WTC11 (cell line): Measurements from ENCODE around the gene EFCAB14. TPM values are rescaled to one million over a fixed set of nuclear protein-coding genes. Genes with fewer than 3 reads are reported as not detected.
A peak's percentile ranks its signal among the peaks of the same experiment; 100 is the strongest.

ENCODE experiments used
- ATAC-seq: fragments of 200-7000 bp; cut with Tn5 transposase; 2 replicates; pipeline ENCODE4 v1.10.0; 2021; ENCODE audit warnings: mild to moderate bottlenecking, moderate library complexity
- CTCF ChIA-PET: fragments of 300-600 bp; sonication (Branson Sonifier 250); formaldehyde crosslinking; loops from one replicate; lab custom pipeline; 2021; ENCODE audit warnings: antibody characterized with exemption; lab: Charles Lee
- POLR2A ChIA-PET: fragments of 350-600 bp; sonication (Branson Sonifier 250); formaldehyde crosslinking; loops from one replicate; lab custom pipeline; 2021; ENCODE audit warnings: antibody characterized with exemption; lab: Charles Lee
- DNase-seq: peaks from one replicate; pipeline ENCODE4 v3.0.0; 2021; ENCODE audit warnings: low spot score
- H3K27ac Mint-ChIP-seq: 2 replicates; pipeline ENCODE4 v1.8.0; 2021; ENCODE audit warnings: mixed read lengths
- H3K27me3 Mint-ChIP-seq: 2 replicates; pipeline ENCODE4 v1.8.0; 2021; ENCODE audit warnings: low read depth, mild to moderate bottlenecking, moderate library complexity, mixed read lengths
- H3K36me3 Mint-ChIP-seq: 2 replicates; pipeline ENCODE4 v1.8.0; 2021; ENCODE audit warnings: mixed read lengths
- H3K4me1 Mint-ChIP-seq: 2 replicates; pipeline ENCODE4 v1.8.0; 2022; ENCODE audit warnings: mixed read lengths
- H3K4me3 Mint-ChIP-seq: 2 replicates; pipeline ENCODE4 v1.8.0; 2021; ENCODE audit warnings: mild to moderate bottlenecking, moderate library complexity, mixed read lengths
- H3K9me3 Mint-ChIP-seq: 2 replicates; pipeline ENCODE4 v1.8.0; 2021; ENCODE audit warnings: mixed read lengths
- AR ChIP-seq: fragments of 250-450 bp; sonication (Bioruptor Pico); IDR thresholded peaks from 2 replicates; pipeline ENCODE4 v1.9.0; 2021; ENCODE audit warnings: mild to moderate bottlenecking
- CBFB ChIP-seq: sonication (generic); formaldehyde crosslinking; IDR thresholded peaks from 2 replicates; pipeline ENCODE4 v1.8.1; 2022; ENCODE audit warnings: mild to moderate bottlenecking, low read depth, missing genetic modification reagents
- CREB1 ChIP-seq: sonication (generic); formaldehyde crosslinking; IDR thresholded peaks from 2 replicates; pipeline ENCODE4 v1.8.0; 2023; ENCODE audit warnings: mild to moderate bottlenecking, missing genetic modification reagents
- FOXK1 ChIP-seq: sonication (generic); formaldehyde crosslinking; IDR thresholded peaks from 2 replicates; pipeline ENCODE4 v1.8.0; 2022; ENCODE audit warnings: mild to moderate bottlenecking, moderate library complexity, missing genetic modification reagents
- GABPB1 ChIP-seq: sonication (generic); formaldehyde crosslinking; IDR thresholded peaks from 2 replicates; pipeline ENCODE4 v1.8.1; 2023; ENCODE audit warnings: mild to moderate bottlenecking, missing genetic modification reagents
- NR2C2 ChIP-seq: sonication (generic); formaldehyde crosslinking; IDR thresholded peaks from 2 replicates; pipeline ENCODE4 v1.8.0; 2022; ENCODE audit warnings: mild to moderate bottlenecking, missing genetic modification reagents
- ZNF317 ChIP-seq: sonication (generic); formaldehyde crosslinking; IDR thresholded peaks from 2 replicates; pipeline ENCODE4 v1.8.1; 2023; ENCODE audit warnings: low read depth, mild to moderate bottlenecking, moderate library complexity, missing genetic modification reagents, borderline replicate concordance
- ZNF425 ChIP-seq: fragments of 250-450 bp; sonication (Bioruptor Pico); conservative IDR thresholded peaks from 2 replicates; pipeline ENCODE4 v1.9.0; 2021; ENCODE audit warnings: mild to moderate bottlenecking
- total RNA-seq: library from RNA; stranded (reverse); gene quantifications from 3 replicates; pipeline ENCODE4 v1.2.3, GENCODE V29; 2021
- TF ChIP-seq, protein P1 (sequence below): sonication (generic); formaldehyde crosslinking; IDR thresholded peaks from 2 replicates; pipeline ENCODE4 v1.8.0; 2023; ENCODE audit warnings: missing genetic modification reagents, mild to moderate bottlenecking, borderline replicate concordance
- TF ChIP-seq, protein P2 (sequence below): sonication (generic); formaldehyde crosslinking; IDR thresholded peaks from 2 replicates; pipeline ENCODE4 v1.8.1; 2023; ENCODE audit warnings: mild to moderate bottlenecking, missing genetic modification reagents, moderate library complexity
- TF ChIP-seq, protein P3 (sequence below): sonication (generic); formaldehyde crosslinking; IDR thresholded peaks from 2 replicates; pipeline ENCODE4 v1.8.1; 2022; ENCODE audit warnings: low read depth, mild to moderate bottlenecking, moderate library complexity, missing genetic modification reagents, borderline replicate concordance
- TF ChIP-seq, protein P4 (sequence below): sonication (generic); formaldehyde crosslinking; IDR thresholded peaks from 2 replicates; pipeline ENCODE4 v1.8.0; 2022; ENCODE audit warnings: mild to moderate bottlenecking, missing genetic modification reagents
- TF ChIP-seq, protein P5 (sequence below): sonication (generic); formaldehyde crosslinking; conservative IDR thresholded peaks from 2 replicates; pipeline ENCODE4 v1.8.1; 2023; ENCODE audit warnings: mild to moderate bottlenecking, low read depth, missing genetic modification reagents, moderate library complexity
- TF ChIP-seq, protein P6 (sequence below): sonication (generic); formaldehyde crosslinking; IDR thresholded peaks from 2 replicates; pipeline ENCODE4 v1.8.1; 2022; ENCODE audit warnings: mild to moderate bottlenecking, missing genetic modification reagents, moderate library complexity, borderline replicate concordance

The EFCAB14 gene
- total RNA-seq, 1 experiment from 2014 or later = 46.2 TPM

DNA sequence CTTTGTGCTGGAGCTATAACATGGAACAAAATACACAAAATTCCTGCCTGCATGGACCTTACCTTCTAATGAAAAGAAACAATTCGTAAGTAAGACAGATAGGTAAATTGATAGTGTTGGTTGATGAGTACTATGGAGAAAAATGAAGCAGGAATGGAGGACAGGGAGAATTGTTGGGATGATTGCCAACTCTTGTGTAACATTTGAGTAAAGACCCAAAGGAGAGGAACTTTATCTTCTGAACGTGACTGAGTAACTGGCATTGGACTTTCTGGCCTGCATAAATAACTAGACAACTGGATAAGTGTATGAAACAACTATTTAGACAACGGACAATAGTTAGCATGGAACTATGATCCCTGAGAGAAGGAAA is 6.8 kb upstream of the EFCAB14 start (continued):
- TF ChIP-seq, protein P1, sequence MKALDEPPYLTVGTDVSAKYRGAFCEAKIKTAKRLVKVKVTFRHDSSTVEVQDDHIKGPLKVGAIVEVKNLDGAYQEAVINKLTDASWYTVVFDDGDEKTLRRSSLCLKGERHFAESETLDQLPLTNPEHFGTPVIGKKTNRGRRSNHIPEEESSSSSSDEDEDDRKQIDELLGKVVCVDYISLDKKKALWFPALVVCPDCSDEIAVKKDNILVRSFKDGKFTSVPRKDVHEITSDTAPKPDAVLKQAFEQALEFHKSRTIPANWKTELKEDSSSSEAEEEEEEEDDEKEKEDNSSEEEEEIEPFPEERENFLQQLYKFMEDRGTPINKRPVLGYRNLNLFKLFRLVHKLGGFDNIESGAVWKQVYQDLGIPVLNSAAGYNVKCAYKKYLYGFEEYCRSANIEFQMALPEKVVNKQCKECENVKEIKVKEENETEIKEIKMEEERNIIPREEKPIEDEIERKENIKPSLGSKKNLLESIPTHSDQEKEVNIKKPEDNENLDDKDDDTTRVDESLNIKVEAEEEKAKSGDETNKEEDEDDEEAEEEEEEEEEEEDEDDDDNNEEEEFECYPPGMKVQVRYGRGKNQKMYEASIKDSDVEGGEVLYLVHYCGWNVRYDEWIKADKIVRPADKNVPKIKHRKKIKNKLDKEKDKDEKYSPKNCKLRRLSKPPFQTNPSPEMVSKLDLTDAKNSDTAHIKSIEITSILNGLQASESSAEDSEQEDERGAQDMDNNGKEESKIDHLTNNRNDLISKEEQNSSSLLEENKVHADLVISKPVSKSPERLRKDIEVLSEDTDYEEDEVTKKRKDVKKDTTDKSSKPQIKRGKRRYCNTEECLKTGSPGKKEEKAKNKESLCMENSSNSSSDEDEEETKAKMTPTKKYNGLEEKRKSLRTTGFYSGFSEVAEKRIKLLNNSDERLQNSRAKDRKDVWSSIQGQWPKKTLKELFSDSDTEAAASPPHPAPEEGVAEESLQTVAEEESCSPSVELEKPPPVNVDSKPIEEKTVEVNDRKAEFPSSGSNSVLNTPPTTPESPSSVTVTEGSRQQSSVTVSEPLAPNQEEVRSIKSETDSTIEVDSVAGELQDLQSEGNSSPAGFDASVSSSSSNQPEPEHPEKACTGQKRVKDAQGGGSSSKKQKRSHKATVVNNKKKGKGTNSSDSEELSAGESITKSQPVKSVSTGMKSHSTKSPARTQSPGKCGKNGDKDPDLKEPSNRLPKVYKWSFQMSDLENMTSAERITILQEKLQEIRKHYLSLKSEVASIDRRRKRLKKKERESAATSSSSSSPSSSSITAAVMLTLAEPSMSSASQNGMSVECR (CRISPR knock-in tag) = no peak
- TF ChIP-seq CREB1 (no peak), FOXK1 (CRISPR knock-in tag) (no peak), CBFB (CRISPR knock-in tag) (no peak), NR2C2 (CRISPR knock-in tag) (no peak)
- TF ChIP-seq, protein P2, sequence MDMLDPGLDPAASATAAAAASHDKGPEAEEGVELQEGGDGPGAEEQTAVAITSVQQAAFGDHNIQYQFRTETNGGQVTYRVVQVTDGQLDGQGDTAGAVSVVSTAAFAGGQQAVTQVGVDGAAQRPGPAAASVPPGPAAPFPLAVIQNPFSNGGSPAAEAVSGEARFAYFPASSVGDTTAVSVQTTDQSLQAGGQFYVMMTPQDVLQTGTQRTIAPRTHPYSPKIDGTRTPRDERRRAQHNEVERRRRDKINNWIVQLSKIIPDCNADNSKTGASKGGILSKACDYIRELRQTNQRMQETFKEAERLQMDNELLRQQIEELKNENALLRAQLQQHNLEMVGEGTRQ (CRISPR knock-in tag) = no peak
- TF ChIP-seq, protein P3, sequence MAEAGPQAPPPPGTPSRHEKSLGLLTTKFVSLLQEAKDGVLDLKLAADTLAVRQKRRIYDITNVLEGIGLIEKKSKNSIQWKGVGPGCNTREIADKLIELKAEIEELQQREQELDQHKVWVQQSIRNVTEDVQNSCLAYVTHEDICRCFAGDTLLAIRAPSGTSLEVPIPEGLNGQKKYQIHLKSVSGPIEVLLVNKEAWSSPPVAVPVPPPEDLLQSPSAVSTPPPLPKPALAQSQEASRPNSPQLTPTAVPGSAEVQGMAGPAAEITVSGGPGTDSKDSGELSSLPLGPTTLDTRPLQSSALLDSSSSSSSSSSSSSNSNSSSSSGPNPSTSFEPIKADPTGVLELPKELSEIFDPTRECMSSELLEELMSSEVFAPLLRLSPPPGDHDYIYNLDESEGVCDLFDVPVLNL (CRISPR knock-in tag) = no peak
- TF ChIP-seq, protein P4, sequence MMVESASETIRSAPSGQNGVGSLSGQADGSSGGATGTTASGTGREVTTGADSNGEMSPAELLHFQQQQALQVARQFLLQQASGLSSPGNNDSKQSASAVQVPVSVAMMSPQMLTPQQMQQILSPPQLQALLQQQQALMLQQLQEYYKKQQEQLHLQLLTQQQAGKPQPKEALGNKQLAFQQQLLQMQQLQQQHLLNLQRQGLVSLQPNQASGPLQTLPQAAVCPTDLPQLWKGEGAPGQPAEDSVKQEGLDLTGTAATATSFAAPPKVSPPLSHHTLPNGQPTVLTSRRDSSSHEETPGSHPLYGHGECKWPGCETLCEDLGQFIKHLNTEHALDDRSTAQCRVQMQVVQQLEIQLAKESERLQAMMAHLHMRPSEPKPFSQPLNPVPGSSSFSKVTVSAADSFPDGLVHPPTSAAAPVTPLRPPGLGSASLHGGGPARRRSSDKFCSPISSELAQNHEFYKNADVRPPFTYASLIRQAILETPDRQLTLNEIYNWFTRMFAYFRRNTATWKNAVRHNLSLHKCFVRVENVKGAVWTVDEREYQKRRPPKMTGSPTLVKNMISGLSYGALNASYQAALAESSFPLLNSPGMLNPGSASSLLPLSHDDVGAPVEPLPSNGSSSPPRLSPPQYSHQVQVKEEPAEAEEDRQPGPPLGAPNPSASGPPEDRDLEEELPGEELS (CRISPR knock-in tag) = no peak

DNA sequence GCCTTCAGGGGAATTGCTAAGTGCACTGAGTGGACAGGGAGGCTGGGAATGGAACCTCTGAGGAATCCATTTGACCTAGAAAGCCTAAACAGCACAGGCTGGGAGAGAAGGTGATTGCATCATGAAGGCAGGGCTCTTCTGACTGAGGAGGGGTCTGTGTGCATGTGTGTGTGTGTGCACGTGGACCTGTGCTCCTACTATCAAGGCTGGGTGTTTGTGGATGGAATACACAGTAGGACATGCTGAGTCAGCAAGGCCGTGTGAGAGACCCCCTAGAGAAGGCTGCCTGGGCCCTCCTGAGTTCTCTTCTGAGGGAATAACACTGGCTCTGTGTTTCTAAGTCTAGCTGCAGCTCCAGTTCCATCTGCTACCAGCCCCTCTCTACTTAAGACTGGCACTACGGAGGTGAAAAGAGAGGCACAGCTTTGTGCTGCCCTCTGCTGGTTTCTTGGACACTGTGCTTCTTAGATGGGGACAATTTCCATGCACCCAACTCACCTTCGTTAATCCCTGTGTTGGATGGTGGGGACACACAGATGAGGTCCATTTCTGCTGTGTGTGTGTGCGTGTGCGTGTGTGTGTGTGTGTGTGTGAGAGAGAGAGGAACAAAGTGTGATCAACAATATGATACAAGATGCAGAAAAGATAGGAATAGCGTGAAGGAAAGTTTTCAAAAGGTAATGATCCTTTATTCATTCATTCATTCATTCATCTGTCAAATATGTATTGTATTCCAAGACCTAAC is 6.2 kb upstream of the EFCAB14 start:
- CTCF ChIA-PET = interaction anchor here (0.6 to 2.4 kb wide), 42 partner anchors 9 to 558 kb away, joined by 3 to 21 read pairs (median 4); partner anchors contain the start of genes ATPAF1 and MKNK1
- DNase-seq (peak; percentile 69), ATAC-seq (peak; percentile 97)
- peaks cover 16% of the 10 kb centered on the region for H3K4me1 Mint-ChIP-seq
- POLR2A ChIA-PET = interaction anchor here (0.5 kb wide), 1 partner anchor 53 kb away, joined by 4 read pairs; no protein-coding TSS in a partner anchor
- H3K27me3 Mint-ChIP-seq = peaks cover 14% of the 10 kb centered on the region
- H3K9me3 Mint-ChIP-seq = peaks cover 21% of the 10 kb centered on the region
- H3K36me3 Mint-ChIP-seq = no peaks in the 10 kb centered on the region
- no peak overlapping the region for H3K27ac Mint-ChIP-seq
- no peak overlapping the region for H3K4me3 Mint-ChIP-seq
- TF ChIP-seq, protein P5, sequence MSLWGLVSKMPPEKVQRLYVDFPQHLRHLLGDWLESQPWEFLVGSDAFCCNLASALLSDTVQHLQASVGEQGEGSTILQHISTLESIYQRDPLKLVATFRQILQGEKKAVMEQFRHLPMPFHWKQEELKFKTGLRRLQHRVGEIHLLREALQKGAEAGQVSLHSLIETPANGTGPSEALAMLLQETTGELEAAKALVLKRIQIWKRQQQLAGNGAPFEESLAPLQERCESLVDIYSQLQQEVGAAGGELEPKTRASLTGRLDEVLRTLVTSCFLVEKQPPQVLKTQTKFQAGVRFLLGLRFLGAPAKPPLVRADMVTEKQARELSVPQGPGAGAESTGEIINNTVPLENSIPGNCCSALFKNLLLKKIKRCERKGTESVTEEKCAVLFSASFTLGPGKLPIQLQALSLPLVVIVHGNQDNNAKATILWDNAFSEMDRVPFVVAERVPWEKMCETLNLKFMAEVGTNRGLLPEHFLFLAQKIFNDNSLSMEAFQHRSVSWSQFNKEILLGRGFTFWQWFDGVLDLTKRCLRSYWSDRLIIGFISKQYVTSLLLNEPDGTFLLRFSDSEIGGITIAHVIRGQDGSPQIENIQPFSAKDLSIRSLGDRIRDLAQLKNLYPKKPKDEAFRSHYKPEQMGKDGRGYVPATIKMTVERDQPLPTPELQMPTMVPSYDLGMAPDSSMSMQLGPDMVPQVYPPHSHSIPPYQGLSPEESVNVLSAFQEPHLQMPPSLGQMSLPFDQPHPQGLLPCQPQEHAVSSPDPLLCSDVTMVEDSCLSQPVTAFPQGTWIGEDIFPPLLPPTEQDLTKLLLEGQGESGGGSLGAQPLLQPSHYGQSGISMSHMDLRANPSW = no peak
- TF ChIP-seq, protein P6, sequence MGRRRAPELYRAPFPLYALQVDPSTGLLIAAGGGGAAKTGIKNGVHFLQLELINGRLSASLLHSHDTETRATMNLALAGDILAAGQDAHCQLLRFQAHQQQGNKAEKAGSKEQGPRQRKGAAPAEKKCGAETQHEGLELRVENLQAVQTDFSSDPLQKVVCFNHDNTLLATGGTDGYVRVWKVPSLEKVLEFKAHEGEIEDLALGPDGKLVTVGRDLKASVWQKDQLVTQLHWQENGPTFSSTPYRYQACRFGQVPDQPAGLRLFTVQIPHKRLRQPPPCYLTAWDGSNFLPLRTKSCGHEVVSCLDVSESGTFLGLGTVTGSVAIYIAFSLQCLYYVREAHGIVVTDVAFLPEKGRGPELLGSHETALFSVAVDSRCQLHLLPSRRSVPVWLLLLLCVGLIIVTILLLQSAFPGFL (CRISPR knock-in tag) = no peak
- TF ChIP-seq AR (CRISPR knock-in tag) (no peak), GABPB1 (CRISPR knock-in tag) (peak; percentile 61; the same call in 1 of the 2 replicates), ZNF425 (CRISPR knock-in tag) (no peak), ZNF317 (CRISPR knock-in tag) (0 out of 2 replicates have a peak, but pooled peaks have one; percentile 38)
